Measurements from ENCODE around the gene ZNF814.
"Not testable (repeated sequence)": the region's sequence is repeated elsewhere in the genome, so short reads cannot be mapped to it uniquely, and the experiment has no call there.

ZNF814 gene

GRCh38 chr19:57888560-57889231 is at the start of gene ZNF814:
ZNF814 (minus strand) TSS chr19:57889037; CDS start chr19:57888802, 235 bp downstream.
- peak; percentile 67 for DNase-seq

- DNase-seq, result no peak
Observed at GRCh38 chr19:57935731-57936130, 46.9 kb upstream of the ZNF814 start.

GRCh38 chr19:57934820-57935665 is 46.2 kb upstream of the ZNF814 start, which contains the start of gene ZNF418:
ZNF418 (minus strand) TSS chr19:57935402; CDS start chr19:57933822, 1,580 bp downstream.
- no peak for DNase-seq

- no peak for DNase-seq
Observed at GRCh38 chr19:57927587-57927986, 38.8 kb upstream of the ZNF814 start.

- DNase-seq, result peak; percentile 97
Observed at GRCh38 chr19:57916168-57916995, 27.5 kb upstream of the ZNF814 start, which contains the start of gene ZNF417. ZNF417 (minus strand) TSS chr19:57916592; CDS start chr19:57916411, 181 bp downstream.

GRCh38 chr19:57914531-57914930 is 25.7 kb upstream of the ZNF814 start:
- DNase-seq, result no peak

GRCh38 chr19:57907394-57907793 is 18.6 kb upstream of the ZNF814 start:
- no peak for DNase-seq

- DNase-seq, result no peak
Observed at GRCh38 chr19:57905258-57905657, 16.4 kb upstream of the ZNF814 start.

GRCh38 chr19:57903618-57904184 is 14.9 kb upstream of the ZNF814 start:
- no peak for DNase-seq

GRCh38 chr19:57900311-57900710 is 11.5 kb upstream of the ZNF814 start:
- DNase-seq, result no peak

- DNase-seq, result not testable (repeated sequence)
Observed at GRCh38 chr19:57890706-57891105, 1.9 kb upstream of the ZNF814 start.

GRCh38 chr19:57888107-57888559 is 704 bp downstream of the ZNF814 start:
- DNase-seq, result no peak

- peak; percentile 31 for DNase-seq
Observed at GRCh38 chr19:57887195-57887941, 1.5 kb downstream of the ZNF814 start.

- no peak for DNase-seq
Observed at GRCh38 chr19:57886046-57886445, 2.8 kb downstream of the ZNF814 start.

- DNase-seq, result not testable (repeated sequence)
Observed at GRCh38 chr19:57873883-57874799, 14.7 kb downstream of the ZNF814 start.

GRCh38 chr19:57872450-57872849 is 16.4 kb downstream of the ZNF814 start:
- no peak for DNase-seq

- no peak for DNase-seq
Observed at GRCh38 chr19:57870225-57870624, 18.6 kb downstream of the ZNF814 start.

- DNase-seq, result not testable (repeated sequence)
Observed at GRCh38 chr19:57869655-57870054, 19.2 kb downstream of the ZNF814 start.

- no peak for DNase-seq
Observed at GRCh38 chr19:57867868-57868492, 20.9 kb downstream of the ZNF814 start.

GRCh38 chr19:57862351-57862750 is 26.5 kb downstream of the ZNF814 start:
- DNase-seq, result not testable (repeated sequence)

Measured in DMS79 (cell line).